ENCODE measurements around the gene RHEBL1. TPM values are rescaled to one million over a fixed set of nuclear protein-coding genes. Genes with fewer than 3 reads are reported as not detected.

RHEBL1 gene
- total and polyA plus RNA-seq, 3 donors from 2014 or later, result 1.5 to 5.9 (median 1.7) TPM

DNA sequence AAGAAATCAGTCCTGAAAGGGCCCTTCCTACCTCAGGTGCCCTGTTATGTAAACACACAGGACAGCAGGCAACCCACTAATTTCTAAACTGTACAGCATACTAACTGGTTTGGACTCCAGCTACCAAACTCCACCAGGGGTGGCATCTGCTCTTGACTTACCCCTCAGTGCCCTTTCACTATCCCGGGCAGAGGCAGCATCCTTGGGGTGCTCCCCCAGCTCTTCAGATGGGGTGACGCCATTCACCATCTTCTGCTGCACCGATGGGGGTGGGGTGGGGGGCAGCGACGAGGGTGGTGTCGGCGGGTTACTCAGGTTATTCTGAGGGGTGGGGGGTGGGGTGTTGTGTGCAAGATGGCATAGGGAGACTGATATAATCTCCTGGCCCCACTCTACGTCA is 39.7 kb downstream of the RHEBL1 start:
- Histone ChIP-seq H3K27ac (no peak overlapping the region), H3K36me3 (ENCODE audit: low read depth, missing control alignments) (no peaks in the 10 kb centered on the region), H3K4me1 (no peaks in the 10 kb centered on the region), H3K9me3 (no peaks in the 10 kb centered on the region), H3K4me3 (no peak overlapping the region), H3K27me3 (no peaks in the 10 kb centered on the region)
- 89 to 92% methylated on average over 8 of the region's 8 CpGs for WGBS, 2 donors
- TF ChIP-seq CTCF (IDR thresholded peaks at IDR 0.05) (no peak), POLR2A (IDR thresholded peaks at IDR 0.05) (no peak)
- no peak for DNase-seq
- intact Hi-C loops (cut with DNase I; ENCODE audit: low total_unique reads), result no loop called here

DNA sequence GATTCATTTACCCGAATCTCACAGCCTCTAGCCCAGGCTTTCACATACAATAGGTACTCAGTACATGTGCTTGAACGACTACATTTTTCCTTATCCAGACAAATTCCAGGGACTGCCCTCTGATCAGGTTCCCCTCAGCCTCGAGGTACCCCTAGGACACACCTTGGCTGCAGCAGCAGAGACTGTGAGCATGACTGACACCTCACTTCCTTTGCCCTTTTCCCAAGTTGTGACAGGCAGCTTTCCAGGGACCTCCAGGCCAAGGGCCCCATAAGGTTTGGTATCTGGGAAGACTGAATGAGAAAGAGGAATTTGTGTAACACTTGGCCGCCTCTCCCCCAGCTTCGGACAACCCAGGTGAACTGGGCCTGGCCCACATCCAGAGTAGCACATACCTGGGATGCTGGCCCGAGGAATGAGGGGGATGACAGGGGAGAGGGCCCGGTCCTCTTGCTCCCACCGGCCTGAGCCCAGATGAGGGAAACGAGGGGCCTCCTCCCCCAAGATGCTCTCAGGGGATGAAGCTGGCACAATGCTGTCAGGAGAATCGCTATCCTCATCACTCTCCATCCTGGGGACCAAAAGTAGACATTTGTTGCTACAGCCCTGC is 41.0 kb downstream of the RHEBL1 start:
- H3K36me3 ChIP-seq (ENCODE audit: low read depth, missing control alignments), result no peaks in the 10 kb centered on the region
- intact Hi-C loops (cut with DNase I; ENCODE audit: low total_unique reads), result no loop called here
- WGBS, 2 donors, result 90 to 97% methylated on average over 10 of the region's 10 CpGs
- no peaks in the 10 kb centered on the region for H3K27me3 ChIP-seq
- H3K27ac ChIP-seq, result no peak overlapping the region
- no peak for DNase-seq
- H3K9me3 ChIP-seq, result no peaks in the 10 kb centered on the region
- no peaks in the 10 kb centered on the region for H3K4me1 ChIP-seq
- TF ChIP-seq CTCF (IDR thresholded peaks at IDR 0.05) (no peak), POLR2A (IDR thresholded peaks at IDR 0.05) (no peak)
- no peak overlapping the region for H3K4me3 ChIP-seq

DNA sequence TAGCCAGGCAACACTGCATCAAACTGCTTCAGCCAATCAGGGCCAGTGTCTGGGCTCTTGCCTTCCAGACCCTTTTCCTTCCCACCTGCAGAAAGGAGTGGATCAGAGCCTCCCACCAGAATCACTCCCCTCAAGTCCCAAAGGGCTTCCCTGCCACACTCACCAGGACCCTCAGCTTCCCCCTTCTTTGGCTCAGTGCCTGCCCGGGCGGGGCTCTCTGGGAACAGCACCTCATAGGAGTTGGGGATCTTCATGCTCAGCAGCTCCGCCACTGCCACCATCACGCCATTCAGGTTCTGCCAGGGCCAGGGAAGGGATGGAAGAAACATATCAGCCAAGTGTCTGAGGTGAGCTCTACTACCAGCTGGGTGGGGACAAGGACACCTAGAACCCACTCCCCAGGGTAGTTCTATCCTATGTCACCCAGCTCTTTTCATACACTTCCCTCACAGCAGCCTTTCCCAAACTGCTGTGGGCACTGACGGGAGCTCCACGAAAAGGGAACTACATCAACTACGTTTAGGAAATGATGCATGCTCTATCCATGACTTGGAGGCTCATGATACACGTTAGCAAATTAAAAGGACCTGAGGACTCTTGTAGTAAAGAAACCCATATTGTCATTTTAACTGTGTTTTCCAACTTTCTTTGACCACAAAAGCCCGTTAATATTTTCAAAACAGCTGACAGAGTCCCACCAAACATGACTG is 41.8 kb downstream of the RHEBL1 start:
- Histone ChIP-seq H3K4me1 (no peaks in the 10 kb centered on the region), H3K4me3 (no peak overlapping the region), H3K27me3 (no peaks in the 10 kb centered on the region), H3K36me3 (ENCODE audit: low read depth, missing control alignments) (no peaks in the 10 kb centered on the region), H3K9me3 (no peaks in the 10 kb centered on the region), H3K27ac (no peak overlapping the region)
- DNase-seq, result no peak
- intact Hi-C loops (cut with DNase I; ENCODE audit: low total_unique reads), result no loop called here
- TF ChIP-seq POLR2A (IDR thresholded peaks at IDR 0.05), result no peak
- TF ChIP-seq CTCF (IDR thresholded peaks at IDR 0.05), result no peak
- WGBS, 2 donors, result 90 to 94% methylated on average over 9 of the region's 9 CpGs

DNA sequence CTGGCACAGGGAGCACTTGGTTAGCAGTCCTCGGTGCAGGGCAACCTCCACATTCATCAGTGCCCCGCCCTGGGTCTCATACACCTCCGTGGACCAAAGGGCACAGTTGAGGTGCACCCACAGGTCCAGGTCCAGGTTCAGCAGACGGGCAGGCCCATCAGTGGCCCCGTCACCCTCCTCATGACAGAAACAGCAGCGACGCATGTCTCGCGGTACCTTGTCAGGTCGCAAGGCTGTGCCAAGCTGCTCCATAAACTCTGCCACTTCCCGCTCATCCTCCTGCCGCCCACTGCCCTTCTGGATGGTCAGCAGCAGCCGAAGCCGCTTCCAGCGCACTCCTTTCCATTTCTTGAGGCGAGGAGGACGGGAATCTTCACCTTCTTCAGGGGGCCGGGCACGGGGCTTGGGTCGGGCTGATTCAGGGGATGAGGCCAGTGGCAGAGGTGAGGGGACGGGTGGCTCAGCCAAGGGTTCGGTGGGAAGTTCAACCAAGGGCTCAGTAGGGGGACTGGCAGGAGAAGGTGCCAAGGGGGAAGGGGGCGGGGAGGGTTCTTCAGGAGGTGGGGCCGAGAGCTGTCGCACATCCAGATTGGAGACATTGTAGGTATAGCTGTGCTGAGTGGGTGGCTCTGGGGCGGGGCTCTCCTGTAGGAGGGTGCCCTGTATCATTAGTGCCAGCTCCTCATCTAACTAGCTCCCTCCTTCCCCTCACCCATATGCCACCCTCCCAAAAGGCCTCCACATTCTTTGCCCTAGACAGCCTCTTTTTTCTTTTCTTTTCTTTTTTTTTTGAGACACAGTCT is 42.9 kb downstream of the RHEBL1 start:
- H3K4me3 ChIP-seq, result no peak overlapping the region
- 91 to 95% methylated on average over 18 to 26 of the region's 26 CpGs for WGBS, 2 donors
- H3K9me3 ChIP-seq, result no peaks in the 10 kb centered on the region
- H3K36me3 ChIP-seq (ENCODE audit: low read depth, missing control alignments), result no peaks in the 10 kb centered on the region
- H3K27ac ChIP-seq, result no peak overlapping the region
- no peaks in the 10 kb centered on the region for H3K4me1 ChIP-seq
- intact Hi-C loops (cut with DNase I; ENCODE audit: low total_unique reads), result no loop called here
- no peak for DNase-seq
- H3K27me3 ChIP-seq, result no peaks in the 10 kb centered on the region
- TF ChIP-seq POLR2A (IDR thresholded peaks at IDR 0.05), result no peak
- no peak for TF ChIP-seq CTCF (IDR thresholded peaks at IDR 0.05)

Measured in testis (tissue), 3 donors.